ENCODE measurements around the gene IL17RA.

The IL17RA gene

DNA sequence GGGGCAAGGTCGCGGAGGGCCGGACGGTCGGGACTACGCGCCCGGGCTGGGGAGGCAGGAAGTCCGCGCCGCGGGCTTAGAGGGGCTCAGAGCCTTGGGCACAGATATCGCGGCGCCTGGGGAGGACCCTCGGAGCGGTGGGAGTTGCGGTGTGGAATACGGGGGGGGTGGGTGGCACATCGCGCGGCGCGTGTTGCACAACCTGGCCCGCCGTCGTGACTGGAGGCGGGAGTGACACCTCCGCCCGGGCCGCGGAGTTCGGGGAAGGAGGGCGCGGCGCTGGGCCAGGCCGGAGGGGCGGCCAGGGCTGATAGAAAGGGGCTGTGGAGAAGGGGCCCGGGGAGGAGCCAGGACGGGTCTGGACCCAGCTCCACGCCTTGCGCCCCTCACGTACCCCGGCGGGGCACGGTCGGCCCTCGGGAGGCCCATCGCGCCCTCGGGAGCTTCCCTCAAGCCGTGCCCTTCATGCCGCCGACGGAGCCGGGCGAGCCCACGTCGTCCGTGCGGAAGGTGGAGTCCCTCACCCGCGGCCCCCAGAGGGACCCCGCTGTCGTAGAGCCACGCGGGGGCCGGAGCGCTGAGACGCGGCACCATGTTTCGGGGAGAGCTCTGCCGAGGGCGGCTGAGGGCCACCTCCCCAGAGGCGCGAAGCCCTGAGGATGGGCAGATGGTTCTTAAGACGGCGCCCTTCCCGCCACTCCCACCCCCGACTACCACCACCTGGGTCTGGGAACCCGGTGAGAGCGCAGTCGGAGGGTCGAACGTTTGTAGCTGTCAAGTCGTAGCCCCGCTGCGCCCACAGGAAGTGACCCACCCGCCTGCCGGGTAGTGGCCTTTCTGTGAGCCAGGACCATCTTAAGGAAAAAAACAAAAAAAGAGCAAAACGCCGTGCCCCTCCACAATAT, 729 bp downstream of the IL17RA start:
- Histone ChIP-seq H3K9me3 (ENCODE audit: insufficient read depth, low read length, severe bottlenecking) (no peaks in the 10 kb centered on the region), H2AFZ (ENCODE audit: low read depth, low read length) (peak overlapping the region; percentile 67), H3K36me3 (ENCODE audit: insufficient read depth, low read length) (peaks cover 6% of the 10 kb centered on the region; the same call in 1 of the 2 replicates), H3K4me3 (ENCODE audit: low read depth in 1 of 2, low read length in 2 of 2) (peak overlapping the region; percentile 27 to 83), H3K79me2 (ENCODE audit: insufficient read depth, low read length) (peaks cover 44% of the 10 kb centered on the region), H3K27ac (ENCODE audit: low read length) (peak overlapping the region; percentile 83), H3K4me1 (ENCODE audit: insufficient read depth, low read length) (peaks cover 47% of the 10 kb centered on the region), H3K9ac (ENCODE audit: low read depth, low read length) (peak overlapping the region; percentile 82), H4K20me1 (ENCODE audit: insufficient read depth, low read length) (peaks cover 29% of the 10 kb centered on the region), H3K27me3 (ENCODE audit: insufficient read depth, low read length, poor library complexity) (no peaks in the 10 kb centered on the region), H3K4me2 (ENCODE audit: insufficient read depth, low read length) (peak overlapping the region; percentile 81)
- ATAC-seq (ENCODE audit: insufficient read depth, low read depth) (peak; percentile 3), DNase-seq (no peak)
- TF ChIP-seq, protein P1, sequence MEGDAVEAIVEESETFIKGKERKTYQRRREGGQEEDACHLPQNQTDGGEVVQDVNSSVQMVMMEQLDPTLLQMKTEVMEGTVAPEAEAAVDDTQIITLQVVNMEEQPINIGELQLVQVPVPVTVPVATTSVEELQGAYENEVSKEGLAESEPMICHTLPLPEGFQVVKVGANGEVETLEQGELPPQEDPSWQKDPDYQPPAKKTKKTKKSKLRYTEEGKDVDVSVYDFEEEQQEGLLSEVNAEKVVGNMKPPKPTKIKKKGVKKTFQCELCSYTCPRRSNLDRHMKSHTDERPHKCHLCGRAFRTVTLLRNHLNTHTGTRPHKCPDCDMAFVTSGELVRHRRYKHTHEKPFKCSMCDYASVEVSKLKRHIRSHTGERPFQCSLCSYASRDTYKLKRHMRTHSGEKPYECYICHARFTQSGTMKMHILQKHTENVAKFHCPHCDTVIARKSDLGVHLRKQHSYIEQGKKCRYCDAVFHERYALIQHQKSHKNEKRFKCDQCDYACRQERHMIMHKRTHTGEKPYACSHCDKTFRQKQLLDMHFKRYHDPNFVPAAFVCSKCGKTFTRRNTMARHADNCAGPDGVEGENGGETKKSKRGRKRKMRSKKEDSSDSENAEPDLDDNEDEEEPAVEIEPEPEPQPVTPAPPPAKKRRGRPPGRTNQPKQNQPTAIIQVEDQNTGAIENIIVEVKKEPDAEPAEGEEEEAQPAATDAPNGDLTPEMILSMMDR (IDR thresholded peaks at IDR 0.05; ENCODE audit: borderline replicate concordance, extremely low read depth, low read length, poor library complexity, severe bottlenecking), result no peak
- no peak for TF ChIP-seq EZH2 (IDR thresholded peaks at IDR 0.05; ENCODE audit: borderline replicate concordance, low read depth, low read length, severe bottlenecking)

DNA sequence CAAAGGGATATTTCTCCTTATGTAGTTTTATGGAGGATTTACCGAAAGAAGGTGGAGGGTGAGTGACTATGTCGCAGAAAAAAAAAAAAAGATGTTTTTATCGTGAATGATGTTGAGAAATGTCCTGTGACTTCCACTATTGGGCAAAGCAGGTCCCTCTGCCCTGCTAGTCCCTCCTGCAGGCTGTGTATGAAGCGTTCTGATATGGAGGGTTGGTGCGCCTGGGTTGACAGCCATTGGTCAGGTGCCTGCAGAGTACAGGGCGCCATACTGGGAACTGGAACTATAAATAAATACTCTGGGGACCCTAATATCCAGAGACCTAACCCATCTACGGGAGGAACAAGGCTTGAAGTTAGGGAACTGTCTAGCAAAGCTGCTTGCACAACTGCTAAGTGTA, 1.5 kb downstream of the IL17RA start:
- Histone ChIP-seq H3K4me2 (ENCODE audit: insufficient read depth, low read length) (peak overlapping the region; percentile 81), H3K9ac (ENCODE audit: low read depth, low read length) (peak overlapping the region; percentile 82), H3K4me1 (ENCODE audit: insufficient read depth, low read length) (peaks cover 50% of the 10 kb centered on the region), H3K27ac (ENCODE audit: low read length) (peak overlapping the region; percentile 83), H2AFZ (ENCODE audit: low read depth, low read length) (no peak overlapping the region), H3K79me2 (ENCODE audit: insufficient read depth, low read length) (peaks cover 52% of the 10 kb centered on the region), H3K36me3 (ENCODE audit: insufficient read depth, low read length) (peaks cover 6% of the 10 kb centered on the region; the same call in 1 of the 2 replicates), H3K9me3 (ENCODE audit: insufficient read depth, low read length, severe bottlenecking) (no peaks in the 10 kb centered on the region), H3K27me3 (ENCODE audit: insufficient read depth, low read length, poor library complexity) (no peaks in the 10 kb centered on the region), H3K4me3 (ENCODE audit: low read depth in 1 of 2, low read length in 2 of 2) (peak overlapping the region in 1 of 2 experiments; percentile 83; a peak in 2 of 4 replicates), H4K20me1 (ENCODE audit: insufficient read depth, low read length) (peaks cover 32% of the 10 kb centered on the region)
- TF ChIP-seq EZH2 (IDR thresholded peaks at IDR 0.05; ENCODE audit: borderline replicate concordance, low read depth, low read length, severe bottlenecking), result no peak
- TF ChIP-seq, protein P1 (IDR thresholded peaks at IDR 0.05; ENCODE audit: borderline replicate concordance, extremely low read depth, low read length, poor library complexity, severe bottlenecking), result no peak
- ATAC-seq (ENCODE audit: insufficient read depth, low read depth) (no peak), DNase-seq (no peak)

DNA sequence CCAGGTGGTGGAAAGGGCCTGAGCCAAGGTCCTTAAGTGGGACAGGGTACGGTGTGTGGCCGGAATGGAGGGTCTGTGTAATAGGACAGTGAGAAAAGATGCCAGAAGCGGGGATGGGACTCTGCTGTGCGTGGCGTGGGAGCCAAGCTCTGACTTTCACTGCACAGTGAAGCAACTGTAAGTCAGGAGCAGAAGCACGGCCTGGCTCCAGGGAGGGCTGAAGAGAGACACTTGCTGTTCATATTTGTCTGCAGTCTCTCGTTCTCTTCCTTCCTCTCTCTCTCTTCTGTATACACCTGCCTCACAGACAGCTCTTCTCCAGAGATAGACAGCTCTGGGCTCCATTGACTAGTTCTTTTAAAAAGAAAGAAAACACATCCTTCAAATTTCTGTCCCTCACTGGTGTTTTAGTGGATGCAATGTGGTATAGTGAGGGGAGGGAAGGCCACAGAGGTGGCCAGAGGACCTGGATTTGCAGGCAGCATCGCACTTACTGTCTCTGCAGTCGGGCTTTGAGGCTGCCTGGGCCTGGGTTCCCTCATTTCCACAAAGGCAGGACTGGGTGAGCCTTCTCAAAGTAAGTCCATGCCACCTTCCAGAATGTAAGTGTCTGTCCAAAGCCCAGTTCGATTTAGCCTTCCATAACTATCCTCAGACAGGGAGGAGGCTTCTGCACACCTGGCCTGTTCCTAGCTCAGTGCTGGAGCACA, 2.1 kb downstream of the IL17RA start:
- Histone ChIP-seq H3K4me1 (ENCODE audit: insufficient read depth, low read length) (peaks cover 50% of the 10 kb centered on the region), H3K79me2 (ENCODE audit: insufficient read depth, low read length) (peaks cover 58% of the 10 kb centered on the region), H3K36me3 (ENCODE audit: insufficient read depth, low read length) (peaks cover 6% of the 10 kb centered on the region; the same call in 1 of the 2 replicates), H2AFZ (ENCODE audit: low read depth, low read length) (no peak overlapping the region), H3K4me3 (ENCODE audit: low read depth in 1 of 2, low read length in 2 of 2) (peak overlapping the region in 1 of 2 experiments; percentile 83; a peak in 2 of 4 replicates), H3K27ac (ENCODE audit: low read length) (peak overlapping the region; percentile 83), H3K4me2 (ENCODE audit: insufficient read depth, low read length) (peak overlapping the region; percentile 81), H4K20me1 (ENCODE audit: insufficient read depth, low read length) (peaks cover 36% of the 10 kb centered on the region), H3K9me3 (ENCODE audit: insufficient read depth, low read length, severe bottlenecking) (no peaks in the 10 kb centered on the region), H3K9ac (ENCODE audit: low read depth, low read length) (peak overlapping the region; percentile 82), H3K27me3 (ENCODE audit: insufficient read depth, low read length, poor library complexity) (no peaks in the 10 kb centered on the region)
- DNase-seq (no peak), ATAC-seq (ENCODE audit: insufficient read depth, low read depth) (no peak)
- TF ChIP-seq, protein P1 (IDR thresholded peaks at IDR 0.05; ENCODE audit: borderline replicate concordance, extremely low read depth, low read length, poor library complexity, severe bottlenecking), result no peak
- TF ChIP-seq EZH2 (IDR thresholded peaks at IDR 0.05; ENCODE audit: borderline replicate concordance, low read depth, low read length, severe bottlenecking), result no peak

All from DND-41 (cell line).